A549 (cell line): Measurements from ENCODE around the gene HSPB7.
"Not testable (repeated sequence)": the region's sequence is repeated elsewhere in the genome, so short reads cannot be mapped to it uniquely, and the experiment has no call there.

Experiments
- MAX ChIP-seq: IDR thresholded peaks from 2 replicates; pipeline ENCODE4 v1.6.1; 2012
- RNF2 ChIP-seq: fragments of 200-600 bp; sonication (generic); IDR thresholded peaks from 2 replicates; pipeline ENCODE4 v1.6.1; 2016; ENCODE audit warnings: low read depth, mild to moderate bottlenecking, antibody characterized with exemption, moderate library complexity, borderline replicate concordance

GRCh38 chr1:16061989-16062686 is 44.3 kb upstream of the HSPB7 start:
- TF ChIP-seq RNF2, MAX: not testable (repeated sequence)
